ENCODE measurements around the gene KLK6.

GRCh38 chr19:51010066-51010795 is 40.8 kb upstream of the KLK6 start:
- TF ChIP-seq CTCF (IDR thresholded peaks at IDR 0.05): no peak
- TF ChIP-seq POLR2AphosphoS5 (IDR thresholded peaks at IDR 0.05): no peak
